Epithelial cell of prostate (primary cell): ENCODE results near the gene MINDY3.

Source experiments
- DNase-seq: peaks from one replicate; pipeline ENCODE4 v3.0.0-alpha.2; 2011; ENCODE audit warnings: low read depth, low spot score
- H3K27ac ChIP-seq: fragments of 450-650 bp; 2 replicates; pipeline ENCODE4 v1.5.1; 2017; ENCODE audit warnings: mild to moderate bottlenecking

The MINDY3 gene

DNA sequence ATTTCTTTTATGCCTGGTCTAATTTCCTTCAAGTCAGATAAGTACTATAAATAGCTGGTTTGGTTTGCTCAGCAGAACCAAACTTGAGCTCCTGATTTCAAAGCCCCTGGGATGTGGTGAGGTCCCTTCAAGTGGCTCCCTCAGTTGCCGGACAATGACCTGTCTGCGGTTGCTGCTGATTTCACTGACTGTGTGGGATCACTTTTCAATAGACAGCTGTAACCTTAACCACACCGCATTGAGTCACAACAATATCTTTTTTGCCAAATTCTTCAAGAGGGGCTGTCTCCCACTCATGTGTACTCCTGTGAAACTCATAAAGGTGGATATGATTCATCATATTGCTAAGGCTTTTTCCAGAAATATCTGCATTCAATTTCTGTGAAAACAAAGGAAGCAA lies 117.5 kb downstream of the MINDY3 start:
- no peak for DNase-seq
- H3K27ac ChIP-seq, result no peak overlapping the region

DNA sequence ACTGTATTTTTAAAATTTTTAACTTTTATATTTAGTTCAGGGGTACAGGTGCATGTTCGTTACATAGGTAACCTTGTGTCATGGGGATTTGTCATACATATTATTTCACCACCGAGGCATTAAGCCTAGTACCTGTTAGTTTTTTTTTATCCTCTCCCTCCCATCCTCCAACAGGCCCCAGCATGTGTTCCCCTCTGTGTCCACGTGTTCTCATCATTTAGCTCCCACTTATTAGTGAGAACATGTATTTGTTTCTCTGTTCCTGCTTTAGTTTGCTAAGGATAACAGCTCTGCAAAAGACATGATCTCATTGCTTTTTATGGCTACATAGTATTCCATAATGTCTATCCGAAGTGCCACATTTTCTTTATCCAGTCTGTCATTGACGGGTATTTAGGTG lies 118.2 kb downstream of the MINDY3 start:
- H3K27ac ChIP-seq, result no peak overlapping the region
- DNase-seq, result no peak

DNA sequence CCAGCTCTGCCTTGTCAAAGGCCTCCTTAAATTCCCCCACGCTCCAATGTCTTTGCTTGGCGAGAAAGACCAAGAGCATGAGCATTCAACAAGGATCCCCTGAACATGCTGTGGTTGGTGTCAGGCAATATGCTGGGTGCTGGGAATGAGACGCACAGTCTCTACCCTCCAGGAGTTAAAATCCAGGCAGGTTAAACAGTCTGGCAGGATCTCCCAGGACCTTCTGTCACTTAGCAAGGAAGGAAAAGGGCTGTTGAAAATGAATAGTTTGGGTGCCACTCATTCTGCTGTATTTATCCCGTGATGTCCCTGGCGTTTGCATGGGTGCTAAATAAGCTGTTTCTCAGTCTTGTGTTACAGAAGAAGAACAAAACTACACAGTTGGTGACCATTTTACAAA lies 118.7 kb downstream of the MINDY3 start:
- no peak overlapping the region for H3K27ac ChIP-seq
- DNase-seq, result no peak

DNA sequence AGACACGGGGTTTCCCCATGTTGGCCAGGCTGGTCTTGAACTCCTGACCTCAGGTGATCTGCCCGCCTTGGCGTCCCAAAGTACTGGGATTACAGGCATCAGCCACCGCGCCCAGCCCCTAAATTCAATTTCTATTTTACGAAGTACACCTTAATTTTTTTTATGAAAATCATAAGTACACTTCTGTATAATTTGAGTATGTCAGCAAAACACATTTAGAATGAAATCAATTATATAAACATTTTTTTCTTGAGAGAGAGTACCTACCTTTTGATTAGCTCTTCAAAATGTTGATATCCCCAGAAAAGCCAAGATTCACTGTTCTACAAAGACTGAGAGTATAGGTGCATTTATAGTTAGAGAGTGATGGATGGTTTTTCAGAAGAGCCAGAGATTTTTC lies 120.0 kb downstream of the MINDY3 start:
- no peak for DNase-seq
- H3K27ac ChIP-seq, result no peak overlapping the region

DNA sequence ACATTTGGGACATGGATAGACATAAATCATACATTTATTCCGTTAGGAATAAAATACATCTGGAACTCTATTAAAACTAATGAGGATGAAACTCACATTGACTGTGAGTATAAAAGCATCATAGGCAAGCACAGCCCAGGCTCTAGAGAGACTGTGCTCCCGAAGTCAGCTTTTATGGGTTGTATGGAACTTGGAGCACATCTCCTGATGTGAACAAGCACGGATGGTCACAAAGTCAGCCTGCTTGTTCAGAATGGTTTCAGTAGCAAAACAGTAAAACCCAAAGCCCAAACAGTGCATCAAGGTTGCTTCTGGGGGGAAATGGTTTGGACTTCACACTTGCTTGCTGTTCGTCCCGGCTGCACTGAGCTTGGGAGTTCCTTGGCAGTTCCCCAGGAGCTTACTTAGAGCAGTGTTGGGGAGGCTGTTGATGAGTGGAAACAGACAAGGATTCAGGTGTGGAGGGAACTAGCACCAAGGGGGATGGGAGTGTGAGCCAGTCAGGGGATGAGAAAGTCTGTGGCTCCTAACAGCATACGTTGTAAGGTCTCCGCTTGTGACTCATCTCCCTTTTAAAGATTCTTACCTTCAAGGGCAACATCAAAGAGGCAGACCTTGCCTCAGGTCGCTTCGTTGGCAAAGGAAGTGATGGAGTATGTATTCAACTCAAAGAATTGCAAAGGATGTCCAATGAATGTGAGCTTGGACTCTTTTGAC lies 120.9 kb downstream of the MINDY3 start:
- H3K27ac ChIP-seq, result no peak overlapping the region
- no peak for DNase-seq

DNA sequence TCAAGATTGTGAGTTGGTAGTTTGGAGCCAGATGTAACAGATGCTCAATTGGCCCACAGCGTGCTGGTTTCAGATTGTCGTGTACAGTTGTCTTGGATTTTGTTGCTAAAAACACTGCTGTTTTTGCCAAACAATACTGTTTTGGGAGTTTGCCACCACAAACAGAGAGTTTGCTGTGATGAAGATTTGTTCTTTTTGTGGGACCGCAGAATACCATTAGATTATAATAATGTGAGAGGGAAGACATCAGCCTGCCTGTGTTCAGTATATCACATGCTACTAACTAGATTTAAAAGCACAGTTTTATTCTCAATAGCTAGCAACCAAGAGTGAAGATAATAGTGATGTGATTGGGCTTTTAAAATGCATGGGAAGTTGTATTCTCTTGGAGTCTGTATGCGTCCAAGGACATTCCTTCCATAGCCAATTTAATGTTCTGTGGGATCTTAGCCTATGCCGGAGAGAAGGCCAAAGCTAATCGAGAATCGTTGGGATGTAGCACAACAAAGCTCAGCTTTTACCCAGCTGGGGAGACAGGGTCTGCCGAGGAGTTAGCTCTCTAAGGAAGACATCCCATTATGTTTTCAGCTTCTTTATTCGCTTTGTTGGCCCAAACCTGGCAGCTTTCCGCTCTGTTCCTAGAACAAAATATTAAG lies 121.9 kb downstream of the MINDY3 start:
- no peak for DNase-seq
- no peak overlapping the region for H3K27ac ChIP-seq

DNA sequence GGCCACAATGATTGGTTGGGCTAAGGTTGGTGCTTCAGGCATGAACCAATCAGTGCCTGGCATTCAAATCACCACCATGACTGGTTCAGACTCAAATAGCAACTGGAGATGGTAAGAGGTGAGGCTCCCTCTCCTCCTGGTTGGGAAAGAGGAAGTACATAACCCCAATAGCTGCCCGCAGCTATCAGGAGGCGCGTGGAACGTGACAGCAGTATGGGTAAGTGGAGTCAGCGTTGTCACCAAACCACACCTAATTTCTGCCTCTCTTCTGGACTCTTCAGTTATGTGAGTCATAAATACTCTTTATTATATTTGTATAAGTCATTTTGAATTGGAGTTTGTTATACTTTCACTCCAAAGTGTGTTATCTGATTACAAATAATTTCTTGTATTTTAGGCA lies 122.7 kb downstream of the MINDY3 start:
- no peak for DNase-seq
- no peak overlapping the region for H3K27ac ChIP-seq

DNA sequence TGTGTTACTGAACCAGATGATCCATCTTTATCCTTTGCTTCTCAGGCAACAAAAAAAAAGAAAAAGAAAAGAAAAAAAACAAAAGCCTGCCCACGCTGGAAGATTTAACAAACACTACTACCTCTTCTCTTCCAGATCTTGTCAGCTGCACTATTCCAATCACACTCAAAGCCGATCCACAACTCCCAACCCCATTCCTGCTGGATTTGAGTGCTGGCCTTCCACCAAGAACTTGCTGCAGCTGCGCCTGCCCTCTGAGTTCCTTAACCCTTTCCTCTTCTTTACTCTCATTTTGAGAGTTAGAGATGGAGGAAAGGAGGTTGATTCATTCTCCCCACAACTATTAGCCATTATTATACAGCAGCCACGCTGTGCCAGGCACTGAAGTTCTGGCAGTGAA lies 124.5 kb downstream of the MINDY3 start:
- DNase-seq, result no peak
- H3K27ac ChIP-seq, result no peak overlapping the region

DNA sequence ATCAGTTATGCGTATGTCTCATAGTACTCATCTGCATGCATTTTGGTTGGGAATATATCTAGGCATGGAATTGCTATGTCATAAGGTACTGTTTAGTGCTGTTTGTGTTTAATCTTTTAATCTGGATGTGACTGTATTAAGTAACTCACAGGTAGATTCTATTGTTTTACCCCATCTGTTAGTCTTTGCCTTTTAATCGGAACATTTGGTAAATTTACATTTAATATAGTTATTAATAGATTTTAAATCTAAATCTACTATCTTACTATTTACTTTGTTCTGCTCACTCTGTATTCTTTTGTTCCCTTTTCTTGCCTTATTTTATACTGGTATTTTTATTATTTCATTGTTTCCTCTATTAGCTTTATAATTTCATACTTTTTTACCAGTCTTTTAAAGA lies 130.0 kb downstream of the MINDY3 start:
- no peak overlapping the region for H3K27ac ChIP-seq
- no peak for DNase-seq

DNA sequence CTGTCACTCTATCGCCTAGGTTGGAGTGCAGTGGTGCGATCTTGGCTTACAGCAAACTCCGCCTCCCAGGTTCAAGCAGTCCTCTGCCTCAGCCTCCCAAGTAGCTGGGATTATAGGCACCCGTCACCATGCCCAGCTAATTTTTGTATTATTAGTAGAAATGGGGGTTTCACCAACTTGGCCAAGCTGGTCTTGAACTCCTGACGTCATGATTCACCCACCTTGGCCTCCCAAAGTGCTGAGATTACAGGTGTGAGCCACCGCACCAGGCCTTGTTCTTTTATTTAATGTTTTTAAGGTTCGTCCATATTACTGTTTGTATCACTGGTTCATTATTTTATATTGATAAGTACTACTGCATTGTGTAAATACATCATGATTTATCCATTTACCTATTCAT lies 130.4 kb downstream of the MINDY3 start:
- no peak overlapping the region for H3K27ac ChIP-seq
- no peak for DNase-seq
